ENCODE data around the gene HELT.
A peak's percentile ranks its signal among the peaks of the same experiment; 100 is the strongest.
"Not testable (repeated sequence)": the region's sequence is repeated elsewhere in the genome, so short reads cannot be mapped to it uniquely, and the experiment has no call there.

HELT gene, protein sequence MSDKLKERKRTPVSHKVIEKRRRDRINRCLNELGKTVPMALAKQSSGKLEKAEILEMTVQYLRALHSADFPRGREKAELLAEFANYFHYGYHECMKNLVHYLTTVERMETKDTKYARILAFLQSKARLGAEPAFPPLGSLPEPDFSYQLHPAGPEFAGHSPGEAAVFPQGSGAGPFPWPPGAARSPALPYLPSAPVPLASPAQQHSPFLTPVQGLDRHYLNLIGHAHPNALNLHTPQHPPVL

DNA sequence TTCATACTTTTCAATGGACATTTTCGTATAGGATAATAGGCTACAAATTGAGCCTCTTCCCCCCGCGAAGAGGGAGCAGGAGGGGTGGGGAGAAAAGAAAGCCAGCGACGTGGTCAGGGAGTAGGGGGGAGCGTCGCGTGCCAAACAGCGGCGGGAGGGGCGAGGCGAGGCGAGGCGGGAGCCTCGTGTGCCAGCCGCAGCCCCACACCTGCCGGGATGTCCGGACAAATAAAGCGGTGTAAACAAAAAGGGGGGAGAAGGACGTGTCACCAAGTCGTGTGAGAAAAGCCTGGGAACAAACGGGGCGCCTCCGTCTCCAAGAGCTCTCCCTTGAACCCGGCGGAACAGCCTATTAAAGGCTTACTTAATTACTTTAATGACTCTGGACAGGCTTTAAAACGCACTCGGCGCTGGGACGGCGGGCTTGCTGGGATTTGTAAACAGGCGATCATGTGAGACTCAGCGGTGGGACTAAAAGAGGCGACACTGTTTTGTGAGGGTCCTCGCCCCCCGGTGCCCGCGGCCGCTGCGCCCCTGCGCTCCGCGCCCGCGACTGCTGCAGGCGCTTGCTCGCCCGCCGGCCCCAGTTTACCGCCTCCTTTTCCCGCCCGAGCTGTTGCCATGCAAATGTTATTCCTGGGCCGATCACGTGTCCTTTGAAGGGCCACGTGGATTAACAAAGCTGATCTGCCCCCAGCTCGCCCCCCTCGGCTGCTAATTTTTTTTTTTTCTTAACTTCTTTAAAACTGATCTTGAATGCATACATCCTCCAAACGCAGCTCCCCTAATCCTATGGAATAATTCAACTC lies at the start of gene HELT:
HELT (plus strand) TSS at position 527 of the 809 bp plus-strand sequence. CDS start 439 bp downstream, outside the sequence.
- no peak for DNase-seq

DNA sequence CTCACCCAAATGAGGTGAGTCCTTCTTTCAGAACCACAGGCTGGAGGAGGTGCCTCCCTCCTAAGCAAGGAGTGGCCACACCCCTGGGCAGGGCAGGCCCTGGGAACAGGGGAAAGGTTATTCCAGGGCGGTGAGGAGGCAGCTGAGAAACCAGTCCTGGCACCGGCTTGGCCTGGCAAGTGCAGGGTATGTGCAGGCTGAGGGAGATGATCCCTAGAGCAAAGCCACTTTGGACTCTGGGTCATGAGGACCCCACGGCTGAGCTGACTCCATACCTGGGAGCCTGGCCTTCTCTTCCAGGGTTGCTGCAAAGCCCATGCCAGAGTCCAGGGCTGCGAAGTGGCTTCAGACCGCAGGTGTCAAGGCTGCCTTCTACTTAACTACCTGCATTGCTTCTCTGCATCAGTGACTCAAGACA lies 49.5 kb upstream of the HELT start:
- DNase-seq = no peak

DNA sequence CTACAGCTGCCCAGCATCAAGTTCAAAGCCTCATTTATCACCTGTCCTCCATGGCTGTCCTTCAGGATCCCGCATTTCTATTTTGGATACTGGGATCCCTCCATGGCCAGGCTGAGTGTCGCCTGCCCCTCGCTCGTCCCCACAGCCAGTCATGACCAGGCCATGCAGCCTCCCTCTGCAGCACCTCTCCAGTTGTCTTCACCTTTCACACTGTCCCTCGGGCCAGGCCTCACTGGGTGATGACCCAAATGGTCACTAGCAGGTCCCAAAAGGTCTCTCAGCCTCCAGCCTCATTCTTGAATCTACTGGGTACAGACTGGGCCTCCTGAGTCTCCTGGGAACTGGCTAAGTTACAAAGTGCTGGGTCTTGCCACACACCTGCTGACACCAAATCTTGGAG lies 48.7 kb upstream of the HELT start:
- no peak for DNase-seq

DNA sequence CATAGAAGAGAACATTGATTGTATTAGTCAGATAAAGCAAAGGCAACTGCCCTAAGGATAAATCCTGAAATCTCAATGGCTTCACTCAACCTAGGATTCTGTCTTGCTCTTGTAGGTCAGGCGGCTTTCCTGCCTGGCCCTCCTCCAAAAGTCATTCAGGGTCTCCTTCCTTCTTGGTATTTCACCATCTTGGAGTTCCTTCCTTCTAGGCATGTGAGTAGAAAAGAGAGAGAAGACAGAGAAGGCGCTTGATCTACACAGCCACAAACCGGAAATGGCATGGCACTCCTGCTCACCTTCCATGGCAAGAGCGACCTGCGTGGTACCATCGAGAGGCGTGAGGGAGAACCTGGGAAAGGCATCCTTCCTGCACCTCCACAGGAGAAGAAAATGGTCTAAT lies 45.3 kb upstream of the HELT start:
- DNase-seq = no peak

DNA sequence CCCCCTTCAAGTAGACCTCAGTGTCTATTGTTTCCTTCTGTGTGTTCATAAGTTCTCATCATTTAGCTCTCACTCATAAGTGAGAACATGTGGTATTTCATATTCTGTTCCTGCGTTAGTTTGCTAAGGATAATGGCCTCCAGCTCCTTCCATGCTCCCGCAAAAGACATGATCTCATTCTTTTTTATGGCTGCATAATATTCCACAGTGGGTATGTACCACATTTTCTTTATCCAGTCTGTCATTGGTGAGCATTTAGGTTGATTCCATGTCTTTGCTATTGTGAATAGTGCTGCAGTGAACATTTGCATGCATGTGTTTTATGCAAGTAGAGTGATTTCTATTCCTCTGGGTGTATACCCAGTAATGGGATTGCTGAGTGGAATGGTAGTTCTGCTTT lies 41.9 kb upstream of the HELT start:
- not testable (repeated sequence) for DNase-seq

DNA sequence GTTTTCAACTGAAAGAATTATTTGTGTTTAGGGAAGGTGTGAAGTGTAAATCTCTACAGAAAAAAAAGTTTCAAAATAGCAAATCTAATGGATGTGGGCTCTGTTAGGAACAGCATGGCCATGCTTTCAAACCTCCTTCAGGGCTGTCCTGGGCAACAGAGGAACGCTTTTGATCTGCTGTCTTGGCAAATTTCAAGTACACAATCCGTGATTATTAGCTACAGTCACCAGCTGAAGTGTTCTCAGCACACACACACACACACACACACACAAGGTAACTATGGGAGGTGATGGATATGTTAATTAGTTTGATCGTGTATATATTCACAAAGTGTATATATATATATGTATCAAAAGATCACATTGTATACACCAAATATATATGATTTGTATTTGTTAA lies 40.5 kb upstream of the HELT start:
- no peak for DNase-seq

DNA sequence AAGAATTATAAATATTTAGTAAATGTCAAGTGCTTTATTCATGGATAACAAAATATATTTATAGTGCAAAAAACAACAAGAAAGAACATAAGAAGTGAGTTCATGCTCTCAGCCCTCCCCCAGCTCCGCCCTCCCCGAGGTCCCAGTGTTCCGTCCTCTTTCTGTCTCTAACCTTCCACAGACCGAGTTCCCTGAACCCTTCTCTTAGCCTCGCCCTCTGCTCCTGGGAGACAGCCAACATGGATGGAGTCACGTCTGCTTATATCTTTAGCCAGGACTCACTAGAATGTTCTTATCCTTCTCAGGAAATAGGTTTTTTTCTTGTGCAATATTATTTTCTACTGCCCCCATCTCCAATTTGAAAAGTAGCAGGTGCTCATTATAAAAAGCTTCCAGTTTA lies 40.1 kb upstream of the HELT start:
- DNase-seq = no peak

DNA sequence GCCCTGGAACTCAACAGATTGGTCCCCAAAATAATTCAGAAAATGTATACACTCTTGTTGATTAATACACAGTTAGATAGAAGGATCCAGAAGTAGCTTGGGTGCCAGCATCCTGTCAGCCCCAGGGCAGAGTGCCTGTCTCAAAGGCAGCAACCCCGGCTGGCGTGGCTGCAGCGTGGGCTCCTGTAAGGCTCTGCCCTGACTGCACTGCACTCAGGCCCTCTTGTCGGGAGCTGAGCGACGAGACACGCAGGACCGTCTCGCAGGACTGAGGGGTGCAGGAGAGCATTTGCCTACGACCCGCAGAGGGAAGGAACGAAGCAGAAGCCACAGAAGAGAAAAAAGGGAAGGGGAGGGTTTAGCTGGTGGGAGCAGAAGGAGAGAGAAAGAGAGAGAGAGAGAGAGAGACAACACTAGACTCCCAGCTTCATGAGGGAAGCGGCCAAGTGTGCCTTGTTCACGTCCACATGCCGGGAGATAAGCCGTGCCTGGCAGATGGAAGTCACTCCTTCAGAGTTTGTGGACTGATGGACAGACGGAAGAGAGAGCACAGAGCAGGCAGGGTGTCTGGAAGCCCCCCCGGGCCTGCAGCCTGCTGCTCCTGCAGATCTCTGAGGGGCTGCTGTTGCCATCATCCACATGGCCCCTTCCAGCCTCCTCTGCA lies 38.7 kb upstream of the HELT start:
- DNase-seq = no peak

DNA sequence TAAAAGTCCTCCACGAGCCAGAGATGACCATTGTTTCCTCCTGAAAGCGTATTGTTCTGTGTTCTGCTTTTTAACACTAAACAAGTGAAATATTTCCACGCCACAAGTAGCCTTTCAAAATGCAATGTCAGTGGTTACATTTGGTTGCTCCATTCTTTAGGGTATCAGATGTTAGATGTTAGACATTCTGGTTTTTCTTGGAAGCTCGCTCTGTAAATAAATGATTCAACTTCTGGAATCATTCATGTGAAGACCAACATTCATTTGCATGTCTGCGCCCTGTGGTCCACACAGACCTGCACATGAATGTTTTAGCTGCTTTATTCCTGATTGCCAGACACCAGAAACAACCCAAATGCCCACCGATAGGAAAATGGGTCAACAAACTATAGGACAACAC lies 38.0 kb upstream of the HELT start:
- no peak for DNase-seq

DNA sequence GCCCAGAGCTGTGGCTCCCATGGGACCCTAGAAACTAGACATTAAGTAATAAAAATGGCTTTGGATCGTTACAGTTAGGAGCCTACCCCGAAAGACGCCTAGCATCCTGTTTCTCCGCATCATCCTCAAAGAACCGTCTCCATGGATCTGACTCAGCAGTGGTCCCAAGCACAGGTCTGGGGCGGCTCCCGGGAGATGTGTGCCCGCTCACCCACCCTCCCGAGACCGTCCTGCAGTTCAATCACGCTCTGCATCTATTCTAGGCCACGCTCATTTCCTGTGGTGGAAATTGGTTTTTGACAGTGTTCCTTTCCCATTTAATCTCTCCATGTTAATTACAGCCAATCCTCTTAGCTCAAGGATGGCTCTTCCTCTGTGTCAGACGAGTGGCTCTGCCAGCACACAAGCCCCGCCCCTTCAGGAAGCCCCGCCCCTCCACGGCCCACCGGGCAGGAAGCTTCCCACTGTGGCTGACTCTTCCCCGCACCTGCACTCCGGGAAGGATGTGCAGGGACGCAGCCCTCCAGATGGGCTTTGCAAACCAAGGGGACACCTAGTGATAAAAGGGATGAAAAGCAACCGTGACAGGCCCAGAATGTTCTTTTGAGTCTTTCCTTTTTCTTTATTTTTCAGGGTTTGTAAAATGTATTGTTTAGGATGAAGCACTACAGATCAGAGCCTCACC lies 34.5 kb upstream of the HELT start:
- peak; percentile 52 for DNase-seq

DNA sequence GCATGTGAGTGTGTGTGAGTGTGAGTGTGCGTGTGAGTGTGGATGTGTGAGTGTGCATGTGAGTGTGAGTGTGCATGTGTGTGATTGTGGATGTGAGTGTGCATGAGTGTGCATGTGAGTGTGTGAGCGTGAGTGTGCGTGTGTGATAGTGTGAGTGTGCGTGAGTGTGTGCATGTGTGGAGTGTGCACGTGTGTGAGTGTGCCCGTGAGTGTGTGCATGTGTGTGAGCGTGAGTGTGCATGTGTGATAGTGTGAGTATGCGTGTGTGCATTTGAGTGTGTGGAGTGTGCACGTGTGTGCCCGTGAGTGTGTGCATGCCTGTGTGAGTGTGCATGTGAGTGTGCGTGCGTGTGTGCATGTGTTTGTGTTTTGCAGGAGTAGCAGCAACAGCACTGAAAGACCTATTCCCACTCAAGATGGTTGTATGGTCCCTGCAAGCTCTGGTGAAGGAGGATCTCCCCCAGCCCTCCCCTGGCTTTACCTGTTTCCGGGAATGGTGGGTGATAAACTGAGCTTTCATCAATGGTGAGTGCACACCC lies 30.7 kb upstream of the HELT start:
- DNase-seq = no peak

DNA sequence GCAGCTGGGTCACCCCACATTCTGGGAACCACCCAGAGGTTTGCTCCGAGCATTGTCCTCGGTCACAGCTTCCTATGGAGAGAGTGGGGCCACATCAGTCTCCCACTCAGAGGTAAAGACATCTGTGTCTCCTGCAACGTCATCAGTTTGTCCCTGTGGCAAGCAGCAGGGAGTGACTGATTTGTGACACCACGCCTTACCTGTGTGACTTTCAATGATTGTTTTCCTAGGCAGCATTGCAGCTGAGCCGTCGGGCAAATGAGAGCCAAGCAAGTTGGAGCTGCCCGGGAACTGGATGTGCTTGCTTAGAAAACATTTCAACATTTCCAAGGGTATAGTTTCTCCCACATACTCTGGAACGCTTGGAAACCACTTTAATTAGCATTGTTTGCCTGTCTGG lies 29.7 kb upstream of the HELT start:
- DNase-seq = no peak

DNA sequence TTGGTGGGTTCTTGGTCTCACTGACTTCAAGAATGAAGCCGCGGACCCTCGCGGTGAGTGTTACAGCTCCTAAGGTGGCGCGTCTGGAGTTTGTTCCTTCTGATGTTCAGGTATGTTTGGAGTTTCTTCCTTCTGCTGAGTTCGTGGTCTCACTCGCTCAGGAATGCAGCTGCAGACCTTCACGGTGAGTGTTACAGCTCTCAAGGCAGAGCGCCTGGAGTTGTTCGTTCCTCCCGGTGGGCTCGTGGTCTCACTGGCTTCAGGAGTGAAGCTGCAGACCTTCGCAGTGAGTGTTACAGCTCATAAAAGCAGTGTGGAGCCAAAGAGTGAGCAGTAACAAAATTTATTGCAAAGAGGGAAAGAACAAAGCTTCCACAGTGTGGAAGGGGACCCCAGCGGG lies 29.0 kb upstream of the HELT start:
- DNase-seq = not testable (repeated sequence)

DNA sequence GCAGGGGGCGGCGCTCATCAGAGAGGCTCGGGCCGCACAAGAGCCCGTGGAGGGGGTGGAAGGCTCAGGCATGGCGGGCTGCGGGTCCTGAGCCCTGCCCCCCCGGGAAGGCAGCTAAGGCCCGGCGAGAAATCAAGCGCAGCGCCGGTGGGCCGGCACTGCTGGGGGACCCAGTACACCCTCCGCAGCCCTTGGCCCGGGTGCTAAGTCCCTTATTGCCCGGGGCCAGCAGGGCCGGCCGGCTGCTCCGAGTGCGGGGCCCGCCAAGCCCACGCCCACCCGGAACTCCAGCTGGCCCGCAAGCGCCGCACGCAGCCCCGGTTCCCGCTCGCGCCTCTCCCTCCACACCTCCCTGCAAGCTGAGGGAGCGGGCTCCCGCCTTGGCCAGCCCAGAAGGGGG lies 28.2 kb upstream of the HELT start:
- DNase-seq = not testable (repeated sequence)

DNA sequence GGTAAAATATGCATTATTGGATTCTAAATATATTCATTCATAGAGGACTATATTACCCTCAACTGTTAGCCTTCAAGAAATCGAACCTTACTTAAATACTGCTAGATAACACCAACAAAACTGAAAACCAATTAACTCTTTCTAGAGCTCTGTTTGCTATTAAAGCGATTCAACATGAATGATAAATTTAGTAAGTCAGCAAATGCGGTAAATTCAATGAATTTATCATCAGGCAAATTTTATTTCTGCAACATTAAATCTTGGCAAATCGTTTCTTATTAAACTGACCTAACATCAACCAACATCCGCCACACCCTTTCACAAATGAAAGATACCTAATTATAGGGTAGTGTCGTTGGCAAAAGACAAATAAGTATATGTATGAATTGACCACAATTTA lies 26.4 kb upstream of the HELT start:
- no peak for DNase-seq

DNA sequence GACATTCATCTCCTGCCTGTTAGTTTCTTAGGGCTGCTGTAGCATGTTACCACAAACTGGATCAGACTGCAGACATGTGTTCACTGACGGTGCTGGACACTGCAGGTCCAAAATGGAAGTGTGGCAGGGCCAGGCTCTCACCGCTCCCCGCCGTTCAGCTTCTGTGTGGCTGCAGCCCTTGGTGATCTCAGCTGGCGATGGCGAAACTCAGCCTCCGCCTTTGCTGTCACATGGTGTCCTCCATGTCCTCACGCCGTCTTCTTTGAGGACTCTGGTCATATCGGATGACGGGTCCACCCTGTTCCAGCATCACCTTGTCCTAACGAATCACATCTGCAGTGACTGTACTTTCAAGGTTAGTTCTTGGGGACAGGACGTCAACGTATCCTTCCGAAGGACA lies 25.9 kb upstream of the HELT start:
- DNase-seq = no peak

DNA sequence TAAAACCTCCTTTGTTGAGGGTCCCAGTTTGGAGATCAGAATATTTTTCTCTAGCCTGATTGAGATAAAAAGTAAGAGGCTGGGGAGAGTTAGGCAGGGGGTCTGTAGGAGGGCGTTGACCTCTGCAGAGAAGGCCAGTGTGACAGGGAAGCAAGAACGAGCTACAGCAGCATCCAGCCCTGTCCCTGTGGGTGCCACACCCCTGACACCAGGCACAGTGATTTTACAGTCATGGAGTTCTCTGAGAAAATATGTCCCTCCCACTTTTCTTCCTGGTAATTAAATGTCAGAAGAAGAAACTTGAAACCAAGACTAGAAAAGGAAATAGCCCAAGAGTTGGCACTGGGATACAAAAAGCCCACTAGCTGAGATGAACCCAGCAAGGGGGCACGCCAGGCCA lies 25.0 kb upstream of the HELT start:
- DNase-seq = no peak

DNA sequence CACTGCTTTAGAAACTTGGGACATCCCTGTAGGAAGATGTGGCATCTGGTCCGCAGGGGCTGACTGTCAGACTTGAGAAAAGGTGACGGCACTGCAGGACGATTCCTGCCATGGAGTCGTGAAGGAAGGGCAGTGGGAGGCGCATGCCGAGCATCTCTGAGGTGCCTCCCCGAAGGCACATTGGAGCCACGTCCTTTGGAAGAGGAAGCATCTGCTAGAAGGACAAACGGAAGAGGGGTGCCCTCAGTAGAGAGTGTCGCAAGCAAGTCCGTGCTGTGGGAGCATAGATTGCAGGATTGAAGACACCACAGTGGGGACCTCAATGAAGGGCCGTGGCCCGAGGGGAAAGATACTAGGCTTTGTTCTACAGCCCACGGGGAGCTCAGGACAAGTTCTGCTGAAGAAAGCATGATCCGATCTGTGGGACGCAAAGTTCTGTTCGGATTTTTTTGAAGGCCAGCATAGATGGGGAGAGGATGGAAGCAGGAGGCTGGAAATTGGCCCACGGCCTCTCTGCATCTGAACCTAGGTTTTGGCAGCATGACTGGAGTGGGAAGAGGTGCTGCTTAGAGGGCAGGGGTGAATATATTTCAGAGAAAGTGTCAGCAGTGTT lies 24.2 kb upstream of the HELT start:
- DNase-seq = no peak

DNA sequence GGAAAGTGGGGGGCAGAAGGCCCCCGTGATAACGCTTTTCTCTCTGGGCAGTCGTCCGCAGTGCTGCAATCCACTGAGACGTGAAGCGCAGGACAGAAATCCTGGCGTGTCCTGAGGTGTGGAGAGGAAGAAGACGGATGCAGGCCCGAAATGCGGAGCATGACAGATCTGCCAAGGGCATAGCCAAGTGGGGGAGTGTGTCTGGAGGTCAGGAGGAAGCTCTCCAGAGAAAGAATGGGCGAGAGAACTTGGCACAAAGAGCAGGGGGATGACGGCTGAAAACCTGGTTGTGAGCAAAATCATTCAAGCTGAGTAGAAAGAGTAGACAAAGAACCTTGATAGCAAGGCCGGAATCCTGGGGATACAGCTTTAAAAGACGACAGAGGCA lies 23.7 kb upstream of the HELT start:
- DNase-seq = no peak

DNA sequence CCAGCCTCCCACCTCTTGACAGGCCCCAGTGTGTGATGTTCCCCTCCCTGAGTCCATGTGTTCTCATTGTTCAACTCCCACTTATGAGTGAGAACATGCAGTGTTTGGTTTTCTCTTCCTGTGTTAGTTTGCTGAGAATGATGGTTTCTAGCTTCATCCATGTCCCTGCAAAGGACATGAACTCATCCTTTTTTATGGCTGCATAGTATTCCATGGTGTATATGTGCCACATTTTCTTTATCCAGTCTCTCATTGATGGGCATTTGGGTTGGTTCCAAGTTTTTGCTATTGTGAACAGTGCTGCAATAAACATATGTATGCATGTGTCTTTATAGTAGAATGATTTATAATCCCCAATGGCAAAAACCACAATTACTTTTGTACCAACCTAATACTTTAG lies 20.6 kb upstream of the HELT start:
- DNase-seq = not testable (repeated sequence)

DNA sequence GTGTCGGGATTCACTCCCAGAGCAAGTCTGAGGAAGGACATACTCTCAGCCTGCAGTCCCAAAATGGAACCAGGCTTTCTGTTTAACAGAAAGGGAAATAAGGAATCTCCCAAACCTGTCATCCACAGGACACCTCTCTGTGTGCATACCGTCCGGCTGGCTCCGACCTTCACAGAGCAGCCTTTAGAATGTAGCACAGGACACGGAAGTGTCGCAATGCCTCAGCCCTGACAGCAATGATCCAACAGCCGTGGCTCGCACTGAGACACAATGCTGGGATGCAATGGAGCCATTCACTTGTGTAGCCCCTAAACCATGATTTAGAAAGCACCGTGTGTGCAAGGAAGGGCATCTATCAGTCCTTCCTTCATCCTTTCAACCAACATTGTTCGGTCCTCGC lies 15.5 kb upstream of the HELT start:
- no peak for DNase-seq

DNA sequence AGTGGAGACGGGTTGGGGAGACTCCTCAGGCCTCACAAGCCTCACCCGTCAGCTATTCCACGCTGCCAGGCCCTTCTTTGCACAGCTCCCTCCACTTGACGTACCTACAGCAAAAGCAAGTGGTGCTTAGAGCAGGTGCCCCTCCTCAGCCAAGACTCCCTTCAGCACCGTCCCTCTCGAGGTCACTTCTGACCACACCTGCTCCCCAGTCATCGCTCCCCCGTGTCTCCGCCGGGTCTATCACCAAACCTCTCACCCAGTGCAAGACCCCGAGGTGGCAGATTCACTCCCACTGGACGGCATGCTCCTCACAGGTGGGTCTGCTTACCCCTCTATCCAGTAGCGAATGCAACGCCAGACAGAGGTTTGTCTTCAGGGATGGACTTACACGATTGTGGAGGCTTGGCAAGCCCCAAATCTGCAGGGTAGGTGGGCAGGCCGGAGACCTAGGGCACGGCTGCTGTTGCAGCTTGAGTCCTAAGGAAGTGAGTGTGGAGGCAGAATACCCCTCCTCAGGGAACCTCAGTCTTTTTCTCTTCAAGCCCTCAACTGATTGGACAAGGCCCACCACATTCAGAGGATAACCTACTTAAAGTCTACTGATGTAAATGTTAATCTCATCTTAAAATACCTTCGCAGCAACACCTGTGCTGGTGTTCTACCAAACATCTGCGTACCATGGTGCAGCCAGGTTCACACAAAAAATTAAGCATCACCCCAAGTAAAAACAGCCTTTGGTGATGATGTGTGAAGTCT lies 14.5 kb upstream of the HELT start:
- DNase-seq = no peak

Measured in activated T-cell treated with anti-CD3 and anti-CD28 coated beads for 4 hours (primary cell).